Measurements from ENCODE around the gene CPAMD8. TPM values are rescaled to one million over a fixed set of nuclear protein-coding genes. Genes with fewer than 3 reads are reported as not detected.

The CPAMD8 gene
- total RNA-seq, 1 donor from 2014 or later = 15.4 TPM

- TF ChIP-seq, protein P1, sequence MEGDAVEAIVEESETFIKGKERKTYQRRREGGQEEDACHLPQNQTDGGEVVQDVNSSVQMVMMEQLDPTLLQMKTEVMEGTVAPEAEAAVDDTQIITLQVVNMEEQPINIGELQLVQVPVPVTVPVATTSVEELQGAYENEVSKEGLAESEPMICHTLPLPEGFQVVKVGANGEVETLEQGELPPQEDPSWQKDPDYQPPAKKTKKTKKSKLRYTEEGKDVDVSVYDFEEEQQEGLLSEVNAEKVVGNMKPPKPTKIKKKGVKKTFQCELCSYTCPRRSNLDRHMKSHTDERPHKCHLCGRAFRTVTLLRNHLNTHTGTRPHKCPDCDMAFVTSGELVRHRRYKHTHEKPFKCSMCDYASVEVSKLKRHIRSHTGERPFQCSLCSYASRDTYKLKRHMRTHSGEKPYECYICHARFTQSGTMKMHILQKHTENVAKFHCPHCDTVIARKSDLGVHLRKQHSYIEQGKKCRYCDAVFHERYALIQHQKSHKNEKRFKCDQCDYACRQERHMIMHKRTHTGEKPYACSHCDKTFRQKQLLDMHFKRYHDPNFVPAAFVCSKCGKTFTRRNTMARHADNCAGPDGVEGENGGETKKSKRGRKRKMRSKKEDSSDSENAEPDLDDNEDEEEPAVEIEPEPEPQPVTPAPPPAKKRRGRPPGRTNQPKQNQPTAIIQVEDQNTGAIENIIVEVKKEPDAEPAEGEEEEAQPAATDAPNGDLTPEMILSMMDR (IDR thresholded peaks at IDR 0.05; ENCODE audit: partially characterized antibody, unreplicated experiment) = no peak
- peak overlapping the region; percentile 73 for H3K27ac Mint-ChIP-seq (ENCODE audit: unreplicated experiment)
- DNase-seq = no peak
These were observed 128.1 kb downstream of the CPAMD8 start for GRCh38 chr19:16898361-16899015.

GRCh38 chr19:16897856-16898161, 128.8 kb downstream of the CPAMD8 start:
- TF ChIP-seq, protein P1 (IDR thresholded peaks at IDR 0.05; ENCODE audit: partially characterized antibody, unreplicated experiment) = no peak
- Mint-ChIP-seq H3K36me3 (ENCODE audit: unreplicated experiment) (no peaks in the 10 kb centered on the region), H3K4me1 (ENCODE audit: low read depth, unreplicated experiment) (peaks cover 17% of the 10 kb centered on the region), H3K27ac (ENCODE audit: unreplicated experiment) (no peak overlapping the region), H3K4me3 (ENCODE audit: unreplicated experiment) (peak overlapping the region; percentile 82), H3K27me3 (ENCODE audit: unreplicated experiment) (peaks cover 12% of the 10 kb centered on the region), H3K9me3 (ENCODE audit: unreplicated experiment) (peaks cover 14% of the 10 kb centered on the region)
- no peak for DNase-seq

More at GRCh38 chr19:16898361-16899015, 128.1 kb downstream of the CPAMD8 start:
- H3K4me1 Mint-ChIP-seq (ENCODE audit: low read depth, unreplicated experiment) = peaks cover 14% of the 10 kb centered on the region
- peaks cover 13% of the 10 kb centered on the region for H3K27me3 Mint-ChIP-seq (ENCODE audit: unreplicated experiment)
- peak overlapping the region; percentile 82 for H3K4me3 Mint-ChIP-seq (ENCODE audit: unreplicated experiment)
- H3K9me3 Mint-ChIP-seq (ENCODE audit: unreplicated experiment) = peaks cover 14% of the 10 kb centered on the region
- no peaks in the 10 kb centered on the region for H3K36me3 Mint-ChIP-seq (ENCODE audit: unreplicated experiment)

GRCh38 chr19:16897029-16897855, 129.4 kb downstream of the CPAMD8 start:
- peaks cover 14% of the 10 kb centered on the region for H3K9me3 Mint-ChIP-seq (ENCODE audit: unreplicated experiment)
- DNase-seq = peak; percentile 99
- no peak overlapping the region for H3K27ac Mint-ChIP-seq (ENCODE audit: unreplicated experiment)
- H3K36me3 Mint-ChIP-seq (ENCODE audit: unreplicated experiment) = no peaks in the 10 kb centered on the region
- TF ChIP-seq, protein P1 (IDR thresholded peaks at IDR 0.05; ENCODE audit: partially characterized antibody, unreplicated experiment) = no peak
- peaks cover 22% of the 10 kb centered on the region for H3K4me1 Mint-ChIP-seq (ENCODE audit: low read depth, unreplicated experiment)
- peaks cover 10% of the 10 kb centered on the region for H3K27me3 Mint-ChIP-seq (ENCODE audit: unreplicated experiment)
- H3K4me3 Mint-ChIP-seq (ENCODE audit: unreplicated experiment) = peak overlapping the region; percentile 38

GRCh38 chr19:16896146-16897028, 130.2 kb downstream of the CPAMD8 start:
- Mint-ChIP-seq H3K36me3 (ENCODE audit: unreplicated experiment) (no peaks in the 10 kb centered on the region), H3K27ac (ENCODE audit: unreplicated experiment) (peak overlapping the region; percentile 86)
- peak; percentile 71 for DNase-seq

More at GRCh38 chr19:16896146-16897028, 130.2 kb downstream of the CPAMD8 start:
- TF ChIP-seq, protein P1 (IDR thresholded peaks at IDR 0.05; ENCODE audit: partially characterized antibody, unreplicated experiment) = no peak
- Mint-ChIP-seq H3K9me3 (ENCODE audit: unreplicated experiment) (peaks cover 14% of the 10 kb centered on the region), H3K27me3 (ENCODE audit: unreplicated experiment) (peaks cover 10% of the 10 kb centered on the region), H3K4me3 (ENCODE audit: unreplicated experiment) (peak overlapping the region; percentile 83), H3K4me1 (ENCODE audit: low read depth, unreplicated experiment) (peaks cover 24% of the 10 kb centered on the region)
